RWPE2 (cell line): Measurements from ENCODE around the gene PRDX2.
A peak's percentile ranks its signal among the peaks of the same experiment; 100 is the strongest.
"Not testable (repeated sequence)": the region's sequence is repeated elsewhere in the genome, so short reads cannot be mapped to it uniquely, and the experiment has no call there.

Source experiments
- ATAC-seq: fragments of 200-7000 bp; cut with Tn5 transposase; 3 replicates; pipeline ENCODE4 v1.9.1; 2021; ENCODE audit warnings: low read depth
- DNase-seq: peaks from one replicate; pipeline ENCODE4 v3.0.0-alpha.2; 2020; ENCODE audit warnings: low spot score
- H3K27ac ChIP-seq: fragments of 450-650 bp; 2 replicates; pipeline ENCODE4 v1.5.1; 2017; ENCODE audit warnings: mild to moderate bottlenecking; ENCODE audit not compliant: poor library complexity, severe bottlenecking
- H3K27me3 ChIP-seq: fragments of 250-450 bp; sonication (Bioruptor Pico); 2 replicates; pipeline ENCODE4 v1.5.1; 2021; ENCODE audit warnings: mild to moderate bottlenecking, moderate library complexity; ENCODE audit not compliant: insufficient read depth, poor library complexity, severe bottlenecking
- H3K36me3 ChIP-seq: fragments of 250-450 bp; sonication (Bioruptor Pico); 2 replicates; pipeline ENCODE4 v1.5.1; 2020; ENCODE audit warnings: low read depth, mild to moderate bottlenecking, moderate library complexity
- H3K4me1 ChIP-seq: fragments of 250-450 bp; sonication (Bioruptor Pico); 2 replicates; pipeline ENCODE4 v1.5.1; 2021; ENCODE audit warnings: mild to moderate bottlenecking, moderate library complexity; ENCODE audit not compliant: insufficient read depth, poor library complexity, severe bottlenecking
- H3K4me3 ChIP-seq: fragments of 250-450 bp; sonication (Bioruptor Pico); 2 replicates; pipeline ENCODE4 v1.5.1; 2021; ENCODE audit warnings: mild to moderate bottlenecking, moderate library complexity; ENCODE audit not compliant: severe bottlenecking
- H3K9me3 ChIP-seq: fragments of 250-450 bp; sonication (Bioruptor Pico); 2 replicates; pipeline ENCODE4 v1.5.1; 2021; ENCODE audit warnings: mild to moderate bottlenecking, moderate library complexity; ENCODE audit not compliant: severe bottlenecking
- CTCF ChIP-seq: fragments of 450-650 bp; IDR thresholded peaks from one replicate; pipeline ENCODE4 v1.5.1; 2017; ENCODE audit warnings: mild to moderate bottlenecking, moderate library complexity; ENCODE audit not compliant: poor library complexity, severe bottlenecking

Gene PRDX2

GRCh38 chr19:12801466-12802266 lies at the start of gene PRDX2, which contains the start of gene THSD8:
PRDX2 (minus strand) TSS chr19:12801800; CDS start chr19:12801261, 539 bp downstream.
THSD8 (plus strand) TSS chr19:12802069; CDS start chr19:12802072, 3 bp downstream.
- Histone ChIP-seq H3K36me3 (peaks cover 19% of the 10 kb centered on the region), H3K9me3 (no peaks in the 10 kb centered on the region), H3K4me1 (no peaks in the 10 kb centered on the region), H3K27me3 (no peaks in the 10 kb centered on the region), H3K27ac (peak within 1 kb of the TSS; percentile 60), H3K4me3 (peak within 1 kb of the TSS; percentile 72)
- no peak for TF ChIP-seq CTCF
- peak; percentile 82 for DNase-seq
- ATAC-seq, result peak; percentile 71

DNA sequence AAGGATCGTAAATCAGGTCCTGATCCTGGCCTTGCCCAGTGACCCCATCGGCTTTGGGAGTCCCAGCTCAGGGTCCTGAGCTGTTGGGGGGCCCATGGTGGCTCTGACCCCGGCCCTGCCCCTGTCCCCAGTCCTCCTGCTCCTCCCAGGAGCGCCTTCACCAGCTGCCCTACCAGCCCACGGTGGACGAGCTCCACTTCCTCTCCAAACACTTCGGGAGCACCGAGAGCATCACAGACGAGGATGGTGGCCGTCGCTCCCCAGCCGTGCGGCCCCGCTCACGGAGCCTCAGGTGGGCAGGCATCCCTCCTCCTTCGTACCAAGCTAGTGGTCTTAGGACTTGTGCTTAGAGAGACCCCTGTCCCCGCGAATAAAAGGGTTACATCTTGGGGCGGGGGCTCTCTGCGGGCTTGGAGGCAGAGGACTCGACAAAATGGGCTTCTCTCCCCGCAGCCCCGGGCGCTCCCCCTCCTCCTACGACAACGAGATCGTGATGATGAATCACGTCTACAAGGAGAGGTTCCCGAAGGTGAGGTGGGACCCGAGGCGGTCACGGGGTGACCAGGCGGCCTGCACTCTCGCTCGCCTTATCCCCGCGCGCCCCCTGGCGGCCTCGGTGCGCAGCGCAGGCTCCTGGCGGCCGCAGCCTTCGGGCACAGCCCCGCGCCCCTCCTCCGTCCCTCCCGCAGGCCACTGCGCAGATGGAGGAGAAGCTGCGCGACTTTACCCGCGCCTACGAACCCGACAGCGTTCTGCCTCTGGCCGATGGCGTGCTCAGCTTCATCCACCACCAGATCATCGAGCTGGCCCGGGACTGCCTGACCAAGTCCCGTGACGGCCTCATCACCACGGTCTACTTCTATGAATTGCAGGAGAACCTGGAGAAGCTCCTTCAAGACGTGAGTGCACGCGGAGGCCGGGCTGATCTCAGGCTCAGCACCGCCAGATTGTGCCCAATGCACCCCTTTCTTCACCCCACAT lies 45.8 kb upstream of the PRDX2 start:
- H3K36me3 ChIP-seq, result no peaks in the 10 kb centered on the region
- H3K9me3 ChIP-seq, result no peaks in the 10 kb centered on the region
- H3K27ac ChIP-seq, result no peak overlapping the region
- H3K4me3 ChIP-seq, result peak overlapping the region; percentile 13
- DNase-seq (no peak), ATAC-seq (peak; percentile 93)
- TF ChIP-seq CTCF, result peak; percentile 98
- peaks cover 3% of the 10 kb centered on the region for H3K4me1 ChIP-seq
- no peaks in the 10 kb centered on the region for H3K27me3 ChIP-seq

GRCh38 chr19:12846613-12847012 lies 45.0 kb upstream of the PRDX2 start:
- H3K4me1 ChIP-seq, H3K4me3 ChIP-seq, ATAC-seq, H3K27ac ChIP-seq, DNase-seq, H3K36me3 ChIP-seq, H3K27me3 ChIP-seq, H3K9me3 ChIP-seq: not testable (repeated sequence)

- Histone ChIP-seq H3K4me3 (no peak overlapping the region), H3K9me3 (no peaks in the 10 kb centered on the region), H3K4me1 (peaks cover 3% of the 10 kb centered on the region), H3K27ac (no peak overlapping the region), H3K27me3 (peaks cover 13% of the 10 kb centered on the region), H3K36me3 (no peaks in the 10 kb centered on the region)
- DNase-seq (no peak), ATAC-seq (no peak)
- TF ChIP-seq CTCF, result no peak
Observed at GRCh38 chr19:12843999-12844732, 42.6 kb upstream of the PRDX2 start.

- H3K4me3 ChIP-seq, result no peak overlapping the region
- no peaks in the 10 kb centered on the region for H3K36me3 ChIP-seq
- H3K4me1 ChIP-seq, result peaks cover 3% of the 10 kb centered on the region
- TF ChIP-seq CTCF, result no peak
- no peak overlapping the region for H3K27ac ChIP-seq
- ATAC-seq (no peak), DNase-seq (no peak)
- peaks cover 21% of the 10 kb centered on the region for H3K27me3 ChIP-seq
- H3K9me3 ChIP-seq, result no peaks in the 10 kb centered on the region
Observed at GRCh38 chr19:12843328-12843727, 41.7 kb upstream of the PRDX2 start.
